CD4-positive, alpha-beta memory T cell (primary cell): ENCODE results near the gene NELL1. TPM values are rescaled to one million over a fixed set of nuclear protein-coding genes. Genes with fewer than 3 reads are reported as not detected.

Source experiments
- CTCF ChIA-PET: fragments of 350-600 bp; sonication (Branson Sonifier 250); formaldehyde crosslinking; loops from one replicate; lab custom pipeline; 2021; ENCODE audit warnings: inconsistent platforms; ENCODE audit not compliant: partially characterized antibody; lab: Charles Lee
- POLR2A ChIA-PET: fragments of 350-600 bp; sonication (Branson Sonifier 250); formaldehyde crosslinking; loops from one replicate; lab custom pipeline; 2021; ENCODE audit not compliant: partially characterized antibody; lab: Charles Lee
- DNase-seq, 5 donors: peaks; one replicate each; pipeline versions ENCODE4 v3.0.0 to v3.0.0-alpha.2; 2020 to 2022; ENCODE audit warnings: mixed read lengths in 1 of 5
- H3K27ac ChIP-seq: one replicate; pipeline ENCODE4 v1.7.0; 2013; ENCODE audit warnings: low read depth, low read length
- H3K27me3 ChIP-seq: 2 replicates; pipeline ENCODE4 v1.7.0; 2013; ENCODE audit warnings: mild to moderate bottlenecking, low read length, moderate library complexity; ENCODE audit not compliant: insufficient read depth
- H3K36me3 ChIP-seq: 2 replicates; pipeline ENCODE4 v1.7.0; 2013; ENCODE audit warnings: mild to moderate bottlenecking, low read length, moderate library complexity; ENCODE audit not compliant: insufficient read depth
- H3K4me1 ChIP-seq: 2 replicates; pipeline ENCODE4 v1.7.0; 2013; ENCODE audit warnings: mild to moderate bottlenecking, low read length, moderate library complexity; ENCODE audit not compliant: insufficient read depth
- H3K4me3 ChIP-seq, 2 donors: one replicate each; pipeline ENCODE4 v1.7.0; 2013; ENCODE audit warnings: low read length in 2 of 2, mild to moderate bottlenecking in 1 of 2
- H3K9me3 ChIP-seq, 2 donors: one replicate each; pipeline ENCODE4 v1.7.0; 2013; ENCODE audit warnings: low read length in 2 of 2, control low read depth in 1 of 2; ENCODE audit not compliant: control insufficient read depth in 1 of 2
- H3K27ac Mint-ChIP-seq, 7 donors: one replicate each; pipeline ENCODE4 v1.8.0; 2020 to 2021; ENCODE audit warnings: mixed read lengths in 7 of 7, mild to moderate bottlenecking in 6 of 7, inconsistent platforms in 3 of 7, moderate library complexity in 3 of 7
- H3K27me3 Mint-ChIP-seq, 2 donors: one replicate each; pipeline ENCODE4 v1.8.0; 2020 to 2021; ENCODE audit warnings: mixed read lengths in 2 of 2
- H3K36me3 Mint-ChIP-seq, 2 donors: one replicate each; pipeline ENCODE4 v1.8.0; 2020 to 2021; ENCODE audit warnings: mixed read lengths in 2 of 2, inconsistent platforms in 1 of 2, mild to moderate bottlenecking in 1 of 2
- H3K4me1 Mint-ChIP-seq, 4 donors: one replicate each; pipeline ENCODE4 v1.8.0; 2020 to 2021; ENCODE audit warnings: mixed read lengths in 4 of 4, mild to moderate bottlenecking in 1 of 4
- H3K4me3 Mint-ChIP-seq, 8 donors: one replicate each; pipeline ENCODE4 v1.8.0; 2020 to 2021; ENCODE audit warnings: mixed read lengths in 8 of 8, mild to moderate bottlenecking in 7 of 8, moderate library complexity in 6 of 8, inconsistent platforms in 3 of 8
- H3K9me3 Mint-ChIP-seq, 8 donors: one replicate each; pipeline ENCODE4 v1.8.0; 2020 to 2021; ENCODE audit warnings: mixed read lengths in 8 of 8, mild to moderate bottlenecking in 5 of 8, inconsistent platforms in 3 of 8, moderate library complexity in 1 of 8
- intact Hi-C: fragments of 100-400 bp; cut with micrococcal nuclease; formaldehyde crosslinking; loops from one replicate; pipeline ENCODE4 v1.15.1; 2023
- polyA plus RNA-seq, 2 donors: library from polyadenylated mRNA; unstranded; fragments of 300-500 nt; fragmentation: Illumina TruSeq; gene quantifications; one replicate each; pipeline ENCODE4 v1.2.3, GENCODE V29; 2021
- total RNA-seq, 2 experiments: library from RNA; stranded (reverse); gene quantifications; one replicate each; pipeline ENCODE4 v1.2.3, GENCODE V29; 2021

The NELL1 gene
- total and polyA plus RNA-seq, 4 experiments from 2014 or later: not detected

GRCh38 chr11:21402274-21402673, 732.9 kb downstream of the NELL1 start:
- Mint-ChIP-seq H3K27me3 (no peaks in the 10 kb centered on the region), H3K4me3 (no peak overlapping the region), H3K36me3 (no peaks in the 10 kb centered on the region), H3K4me1 (no peaks in the 10 kb centered on the region), H3K27ac (no peak overlapping the region), H3K9me3 (peaks cover 2 to 19% (median 6%) of the 10 kb centered on the region in 8 donors)
- Histone ChIP-seq H3K4me1 (no peaks in the 10 kb centered on the region), H3K36me3 (no peaks in the 10 kb centered on the region), H3K4me3 (no peak overlapping the region), H3K9me3 (peaks cover 0 to 4% of the 10 kb centered on the region in 2 donors), H3K27me3 (no peaks in the 10 kb centered on the region), H3K27ac (no peak overlapping the region)
- intact Hi-C loops: no loop called here
- POLR2A ChIA-PET: no interaction called here
- CTCF ChIA-PET: no interaction called here
- DNase-seq: no peak

- H3K4me3 ChIP-seq: no peak overlapping the region
- H3K9me3 ChIP-seq: peaks cover 0 to 4% of the 10 kb centered on the region in 2 donors
- no peaks in the 10 kb centered on the region for H3K27me3 Mint-ChIP-seq
- no peaks in the 10 kb centered on the region for H3K4me1 ChIP-seq
- H3K27ac Mint-ChIP-seq: no peak overlapping the region
- H3K9me3 Mint-ChIP-seq: peaks cover 2 to 26% (median 8%) of the 10 kb centered on the region in 8 donors
- no peak for DNase-seq
- H3K27me3 ChIP-seq: no peaks in the 10 kb centered on the region
- H3K4me3 Mint-ChIP-seq: no peak overlapping the region
- no peak overlapping the region for H3K27ac ChIP-seq
- no peaks in the 10 kb centered on the region for H3K4me1 Mint-ChIP-seq
- intact Hi-C loops: no loop called here
- ChIA-PET POLR2A (no interaction called here), CTCF (no interaction called here)
- no peaks in the 10 kb centered on the region for H3K36me3 Mint-ChIP-seq
- no peaks in the 10 kb centered on the region for H3K36me3 ChIP-seq
Measured at GRCh38 chr11:21403069-21403468, 733.7 kb downstream of the NELL1 start.

GRCh38 chr11:21405422-21405821, 736.0 kb downstream of the NELL1 start:
- H3K4me1 Mint-ChIP-seq: no peaks in the 10 kb centered on the region
- ChIA-PET POLR2A (no interaction called here), CTCF (no interaction called here)
- no peaks in the 10 kb centered on the region for H3K27me3 ChIP-seq
- no peak overlapping the region for H3K4me3 Mint-ChIP-seq
- H3K4me1 ChIP-seq: no peaks in the 10 kb centered on the region
- no peaks in the 10 kb centered on the region for H3K36me3 ChIP-seq
- H3K36me3 Mint-ChIP-seq: no peaks in the 10 kb centered on the region
- H3K27ac ChIP-seq: no peak overlapping the region
- H3K27ac Mint-ChIP-seq: no peak overlapping the region
- no peak overlapping the region for H3K4me3 ChIP-seq
- peaks cover under 1 to 21% (median 8%) of the 10 kb centered on the region in 8 donors for H3K9me3 Mint-ChIP-seq
- H3K9me3 ChIP-seq: no peaks in the 10 kb centered on the region
- H3K27me3 Mint-ChIP-seq: no peaks in the 10 kb centered on the region
- DNase-seq: no peak
- intact Hi-C loops: no loop called here

- H3K4me1 Mint-ChIP-seq: no peaks in the 10 kb centered on the region
- H3K27ac ChIP-seq: no peak overlapping the region
Measured at GRCh38 chr11:21410513-21410912, 741.1 kb downstream of the NELL1 start.

GRCh38 chr11:21411104-21411503, 741.7 kb downstream of the NELL1 start:
- Histone ChIP-seq H3K4me1 (no peaks in the 10 kb centered on the region), H3K36me3 (no peaks in the 10 kb centered on the region), H3K27me3 (no peaks in the 10 kb centered on the region), H3K27ac (no peak overlapping the region), H3K4me3 (no peak overlapping the region), H3K9me3 (no peaks in the 10 kb centered on the region)
- no peak for DNase-seq
- Mint-ChIP-seq H3K36me3 (no peaks in the 10 kb centered on the region), H3K4me1 (no peaks in the 10 kb centered on the region), H3K9me3 (peaks cover 2 to 25% (median 12%) of the 10 kb centered on the region in 8 donors), H3K27me3 (no peaks in the 10 kb centered on the region), H3K27ac (no peak overlapping the region), H3K4me3 (no peak overlapping the region)
- CTCF ChIA-PET: no interaction called here
- intact Hi-C loops: no loop called here
- POLR2A ChIA-PET: no interaction called here

More at GRCh38 chr11:21410513-21410912, 741.1 kb downstream of the NELL1 start:
- H3K36me3 Mint-ChIP-seq: no peaks in the 10 kb centered on the region
- no peaks in the 10 kb centered on the region for H3K27me3 Mint-ChIP-seq
- no peak overlapping the region for H3K27ac Mint-ChIP-seq
- no peak for DNase-seq
- Histone ChIP-seq H3K4me3 (no peak overlapping the region), H3K36me3 (no peaks in the 10 kb centered on the region), H3K27me3 (no peaks in the 10 kb centered on the region), H3K9me3 (no peaks in the 10 kb centered on the region), H3K4me1 (no peaks in the 10 kb centered on the region)
- intact Hi-C loops: no loop called here
- H3K4me3 Mint-ChIP-seq: no peak overlapping the region
- peaks cover 2 to 29% (median 11%) of the 10 kb centered on the region in 8 donors for H3K9me3 Mint-ChIP-seq
- POLR2A ChIA-PET: no interaction called here
- CTCF ChIA-PET: no interaction called here

GRCh38 chr11:21411597-21411996, 742.2 kb downstream of the NELL1 start:
- DNase-seq: no peak
- no peaks in the 10 kb centered on the region for H3K4me1 ChIP-seq
- intact Hi-C loops: no loop called here
- no peak overlapping the region for H3K4me3 Mint-ChIP-seq
- H3K36me3 Mint-ChIP-seq: no peaks in the 10 kb centered on the region
- H3K27ac ChIP-seq: no peak overlapping the region
- H3K4me3 ChIP-seq: no peak overlapping the region
- no peaks in the 10 kb centered on the region for H3K36me3 ChIP-seq
- H3K27ac Mint-ChIP-seq: no peak overlapping the region
- ChIA-PET CTCF (no interaction called here), POLR2A (no interaction called here)
- peaks cover 2 to 25% (median 12%) of the 10 kb centered on the region in 8 donors for H3K9me3 Mint-ChIP-seq
- no peaks in the 10 kb centered on the region for H3K27me3 Mint-ChIP-seq
- H3K4me1 Mint-ChIP-seq: no peaks in the 10 kb centered on the region
- no peaks in the 10 kb centered on the region for H3K27me3 ChIP-seq
- H3K9me3 ChIP-seq: no peaks in the 10 kb centered on the region

- no peaks in the 10 kb centered on the region for H3K4me1 ChIP-seq
- H3K9me3 ChIP-seq: no peaks in the 10 kb centered on the region
- intact Hi-C loops: no loop called here
- Mint-ChIP-seq H3K4me3 (no peak overlapping the region), H3K9me3 (peaks cover 2 to 23% (median 10%) of the 10 kb centered on the region in 8 donors), H3K27ac (no peak overlapping the region), H3K36me3 (no peaks in the 10 kb centered on the region), H3K27me3 (no peaks in the 10 kb centered on the region), H3K4me1 (no peaks in the 10 kb centered on the region)
- DNase-seq: no peak
- H3K36me3 ChIP-seq: no peaks in the 10 kb centered on the region
- H3K4me3 ChIP-seq: no peak overlapping the region
- H3K27ac ChIP-seq: no peak overlapping the region
- CTCF ChIA-PET: no interaction called here
- POLR2A ChIA-PET: no interaction called here
- H3K27me3 ChIP-seq: no peaks in the 10 kb centered on the region
Measured at GRCh38 chr11:21412652-21413383, 743.4 kb downstream of the NELL1 start.
